Panc1 (cell line): Measurements from ENCODE around the gene C5orf24.

Source experiments
- POLR2AphosphoS5 ChIP-seq: IDR thresholded peaks from 2 replicates; pipeline ENCODE4 v1.6.1; 2012; ENCODE audit warnings: mild to moderate bottlenecking, low read depth, low read length, moderate library complexity
- SIN3A ChIP-seq: IDR thresholded peaks from 2 replicates; pipeline ENCODE4 v1.6.1; 2012; ENCODE audit warnings: low read depth, mild to moderate bottlenecking, low read length, moderate library complexity, borderline replicate concordance; ENCODE audit not compliant: insufficient read depth
- TF ChIP-seq, protein P1 (sequence below): fragments of 450-650 bp; IDR thresholded peaks from 2 replicates; pipeline ENCODE4 v1.5.1; 2017; ENCODE audit warnings: mild to moderate bottlenecking
- TF ChIP-seq, protein P2 (sequence below), 2 experiments: IDR thresholded peaks; 2 replicates each; pipeline ENCODE4 v1.6.1; 2011 to 2012; ENCODE audit warnings: low read depth in 2 of 2, control low read depth in 1 of 2, low read length in 1 of 2, mild to moderate bottlenecking in 1 of 2, moderate library complexity in 1 of 2; ENCODE audit not compliant: insufficient read depth in 1 of 2

DNA sequence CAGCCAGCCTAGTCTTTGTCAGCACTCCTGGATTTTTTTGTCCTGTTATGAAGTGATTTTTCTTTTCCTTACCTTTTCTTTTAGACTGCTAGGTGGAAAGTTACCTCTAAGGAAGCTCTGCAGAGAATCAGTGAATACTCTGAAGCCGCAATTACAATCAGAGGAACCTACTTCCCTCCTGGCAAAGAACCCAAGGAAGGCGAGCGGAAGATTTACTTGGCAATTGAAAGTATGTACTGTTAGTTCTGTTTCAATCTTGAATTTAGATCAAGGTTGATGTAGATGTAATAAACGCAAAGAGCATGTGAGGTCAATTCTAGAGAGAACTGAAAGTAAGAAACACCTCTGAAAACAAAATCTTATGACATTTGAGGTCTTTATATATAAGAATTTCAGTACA is 27.0 kb upstream of the C5orf24 start:
- TF ChIP-seq, protein P1, sequence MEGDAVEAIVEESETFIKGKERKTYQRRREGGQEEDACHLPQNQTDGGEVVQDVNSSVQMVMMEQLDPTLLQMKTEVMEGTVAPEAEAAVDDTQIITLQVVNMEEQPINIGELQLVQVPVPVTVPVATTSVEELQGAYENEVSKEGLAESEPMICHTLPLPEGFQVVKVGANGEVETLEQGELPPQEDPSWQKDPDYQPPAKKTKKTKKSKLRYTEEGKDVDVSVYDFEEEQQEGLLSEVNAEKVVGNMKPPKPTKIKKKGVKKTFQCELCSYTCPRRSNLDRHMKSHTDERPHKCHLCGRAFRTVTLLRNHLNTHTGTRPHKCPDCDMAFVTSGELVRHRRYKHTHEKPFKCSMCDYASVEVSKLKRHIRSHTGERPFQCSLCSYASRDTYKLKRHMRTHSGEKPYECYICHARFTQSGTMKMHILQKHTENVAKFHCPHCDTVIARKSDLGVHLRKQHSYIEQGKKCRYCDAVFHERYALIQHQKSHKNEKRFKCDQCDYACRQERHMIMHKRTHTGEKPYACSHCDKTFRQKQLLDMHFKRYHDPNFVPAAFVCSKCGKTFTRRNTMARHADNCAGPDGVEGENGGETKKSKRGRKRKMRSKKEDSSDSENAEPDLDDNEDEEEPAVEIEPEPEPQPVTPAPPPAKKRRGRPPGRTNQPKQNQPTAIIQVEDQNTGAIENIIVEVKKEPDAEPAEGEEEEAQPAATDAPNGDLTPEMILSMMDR: no peak
- no peak for TF ChIP-seq POLR2AphosphoS5
- TF ChIP-seq, protein P2, sequence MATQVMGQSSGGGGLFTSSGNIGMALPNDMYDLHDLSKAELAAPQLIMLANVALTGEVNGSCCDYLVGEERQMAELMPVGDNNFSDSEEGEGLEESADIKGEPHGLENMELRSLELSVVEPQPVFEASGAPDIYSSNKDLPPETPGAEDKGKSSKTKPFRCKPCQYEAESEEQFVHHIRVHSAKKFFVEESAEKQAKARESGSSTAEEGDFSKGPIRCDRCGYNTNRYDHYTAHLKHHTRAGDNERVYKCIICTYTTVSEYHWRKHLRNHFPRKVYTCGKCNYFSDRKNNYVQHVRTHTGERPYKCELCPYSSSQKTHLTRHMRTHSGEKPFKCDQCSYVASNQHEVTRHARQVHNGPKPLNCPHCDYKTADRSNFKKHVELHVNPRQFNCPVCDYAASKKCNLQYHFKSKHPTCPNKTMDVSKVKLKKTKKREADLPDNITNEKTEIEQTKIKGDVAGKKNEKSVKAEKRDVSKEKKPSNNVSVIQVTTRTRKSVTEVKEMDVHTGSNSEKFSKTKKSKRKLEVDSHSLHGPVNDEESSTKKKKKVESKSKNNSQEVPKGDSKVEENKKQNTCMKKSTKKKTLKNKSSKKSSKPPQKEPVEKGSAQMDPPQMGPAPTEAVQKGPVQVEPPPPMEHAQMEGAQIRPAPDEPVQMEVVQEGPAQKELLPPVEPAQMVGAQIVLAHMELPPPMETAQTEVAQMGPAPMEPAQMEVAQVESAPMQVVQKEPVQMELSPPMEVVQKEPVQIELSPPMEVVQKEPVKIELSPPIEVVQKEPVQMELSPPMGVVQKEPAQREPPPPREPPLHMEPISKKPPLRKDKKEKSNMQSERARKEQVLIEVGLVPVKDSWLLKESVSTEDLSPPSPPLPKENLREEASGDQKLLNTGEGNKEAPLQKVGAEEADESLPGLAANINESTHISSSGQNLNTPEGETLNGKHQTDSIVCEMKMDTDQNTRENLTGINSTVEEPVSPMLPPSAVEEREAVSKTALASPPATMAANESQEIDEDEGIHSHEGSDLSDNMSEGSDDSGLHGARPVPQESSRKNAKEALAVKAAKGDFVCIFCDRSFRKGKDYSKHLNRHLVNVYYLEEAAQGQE (IDR thresholded peaks at IDR 0.05; ENCODE audit: insufficient read depth in 1 of 2, low read depth in 2 of 2, low read length in 1 of 2): no peak
- no peak for TF ChIP-seq SIN3A
